NCI-H128 (cell line): Measurements from ENCODE around the gene PPM1D.
"Not testable (repeated sequence)": the region's sequence is repeated elsewhere in the genome, so short reads cannot be mapped to it uniquely, and the experiment has no call there.

Source experiments
- DNase-seq: peaks from one replicate; lab custom pipeline; 2025; ENCODE audit not compliant: unreplicated experiment; lab: John Stamatoyannopoulos, UW

The PPM1D gene

DNA sequence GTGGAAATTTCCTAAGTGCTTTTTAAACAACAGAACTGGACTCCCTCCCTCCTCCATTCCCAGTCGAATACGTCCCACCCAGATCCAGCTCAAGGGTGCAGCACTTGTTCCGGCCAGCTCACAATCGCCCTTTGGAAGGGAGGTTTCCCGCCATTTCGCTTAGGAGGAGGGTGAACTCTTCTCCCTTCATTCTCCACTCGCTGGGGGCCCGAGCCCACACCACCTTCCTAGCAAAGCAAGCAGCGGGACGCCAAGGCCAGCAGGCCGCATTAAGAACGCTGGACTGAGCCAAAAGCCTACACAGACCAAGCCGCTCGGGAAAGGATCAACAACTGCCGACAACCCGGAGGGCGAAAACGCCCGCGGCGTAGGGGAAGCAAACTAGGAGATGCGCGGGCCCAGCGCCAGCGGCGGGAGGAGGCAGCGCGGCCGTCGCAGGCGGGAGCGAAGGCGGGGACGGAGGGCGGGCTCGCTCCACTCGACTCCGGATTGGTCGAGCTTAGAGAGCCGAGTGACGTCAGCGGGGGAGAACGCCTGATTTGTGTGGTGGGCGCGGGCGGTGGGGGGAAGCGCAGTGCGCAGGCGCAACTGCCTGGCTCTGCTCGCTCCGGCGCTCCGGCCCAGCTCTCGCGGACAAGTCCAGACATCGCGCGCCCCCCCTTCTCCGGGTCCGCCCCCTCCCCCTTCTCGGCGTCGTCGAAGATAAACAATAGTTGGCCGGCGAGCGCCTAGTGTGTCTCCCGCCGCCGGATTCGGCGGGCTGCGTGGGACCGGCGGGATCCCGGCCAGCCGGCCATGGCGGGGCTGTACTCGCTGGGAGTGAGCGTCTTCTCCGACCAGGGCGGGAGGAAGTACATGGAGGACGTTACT is at the start of gene PPM1D:
Gene PPM1D (plus strand): TSS at position 574 of the 870 bp plus-strand sequence. CDS start 222 bp downstream, at position 796.
- DNase-seq: peak; percentile 97

DNA sequence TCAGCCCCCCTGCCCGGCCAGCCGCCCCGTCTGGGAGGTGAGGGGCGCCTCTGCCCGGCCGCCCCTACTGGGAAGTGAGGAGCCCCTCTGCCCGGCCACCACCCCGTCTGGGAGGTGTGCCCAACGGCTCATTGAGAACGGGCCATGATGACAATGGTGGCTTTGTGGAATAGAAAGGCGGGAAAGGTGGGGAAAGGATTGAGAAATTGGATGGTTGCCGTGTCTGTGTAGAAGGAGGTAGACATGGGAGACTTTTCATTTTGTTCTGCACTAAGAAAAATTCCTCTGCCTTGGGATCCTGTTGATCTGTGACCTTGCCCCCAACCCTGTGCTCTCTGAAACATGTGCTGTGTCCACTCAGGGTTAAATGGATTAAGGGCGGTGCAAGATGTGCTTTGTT is 47.7 kb upstream of the PPM1D start:
- not testable (repeated sequence) for DNase-seq

DNA sequence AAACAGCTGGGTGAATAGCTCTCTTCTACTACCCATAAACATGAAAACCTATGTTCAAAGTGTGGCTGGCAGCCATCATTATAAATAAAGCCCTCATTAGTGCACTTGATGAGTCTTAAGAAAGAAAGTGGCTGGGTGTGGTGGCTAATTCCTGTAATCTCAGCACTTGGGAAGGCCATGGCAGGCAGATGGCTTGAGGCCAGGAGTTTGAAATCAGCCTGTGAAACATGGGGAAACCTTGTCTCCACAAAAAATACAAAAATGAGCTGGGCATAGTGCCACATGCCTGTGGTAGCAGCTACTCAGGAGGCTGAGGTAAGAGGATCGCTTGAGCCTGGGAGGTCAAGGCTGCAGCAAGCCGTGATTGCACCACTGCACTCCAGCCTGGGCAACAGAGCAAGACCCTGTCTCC is 45.6 kb upstream of the PPM1D start:
- no peak for DNase-seq

DNA sequence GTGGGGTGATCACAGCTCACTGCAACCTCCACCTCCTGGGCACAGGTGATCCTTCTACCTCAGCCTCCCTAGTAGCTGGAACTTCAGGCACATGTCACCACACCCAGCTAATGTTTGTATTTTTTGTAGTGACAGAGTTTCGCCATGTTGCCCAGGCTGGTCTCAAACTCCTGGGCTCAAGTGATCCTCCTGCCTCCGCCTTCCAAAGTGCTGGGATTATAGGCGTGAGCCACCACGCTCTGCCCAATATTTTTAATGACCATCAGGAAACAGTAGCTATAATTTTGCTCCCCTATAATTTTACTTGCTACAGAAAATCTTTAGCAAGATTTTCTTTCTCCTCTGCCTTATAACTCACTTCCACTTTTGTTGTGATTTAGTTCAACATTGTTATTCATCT is 44.2 kb upstream of the PPM1D start:
- no peak for DNase-seq

DNA sequence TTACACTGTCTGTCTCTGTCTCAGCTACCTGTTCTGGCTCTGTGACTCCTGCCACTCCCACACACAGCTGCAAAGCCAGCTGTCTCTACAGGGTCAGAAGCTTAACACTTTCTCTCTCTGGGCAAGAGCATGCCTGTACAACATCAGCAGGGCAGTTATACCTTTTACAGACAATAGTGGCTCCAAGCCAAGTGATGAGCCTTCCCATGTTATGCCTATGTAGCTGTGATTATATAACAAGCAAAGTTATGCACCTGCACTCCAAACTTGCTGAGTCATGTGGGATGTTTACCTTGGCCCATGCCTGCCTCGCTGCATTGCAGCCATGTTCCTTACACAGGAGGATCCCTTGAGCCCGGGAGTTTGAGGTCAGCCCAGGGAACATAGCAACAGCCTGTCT is 42.2 kb upstream of the PPM1D start:
- DNase-seq: no peak

DNA sequence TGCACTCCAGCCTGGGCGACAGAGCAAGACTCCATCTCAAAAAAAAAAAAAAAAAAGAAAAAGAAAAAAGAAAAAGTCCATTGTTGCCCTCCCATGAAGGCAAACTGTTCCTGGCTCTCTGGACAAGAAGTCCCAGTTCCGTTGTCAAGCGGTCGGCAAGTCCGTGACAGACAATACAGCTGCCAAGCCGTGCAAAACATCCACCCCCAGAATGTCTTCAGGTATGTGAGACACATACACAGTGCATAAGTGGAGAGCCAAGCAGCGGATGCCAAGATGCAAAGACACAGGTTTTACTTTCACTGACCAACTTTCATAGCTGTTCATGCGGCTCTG is 40.4 kb upstream of the PPM1D start:
- no peak for DNase-seq

DNA sequence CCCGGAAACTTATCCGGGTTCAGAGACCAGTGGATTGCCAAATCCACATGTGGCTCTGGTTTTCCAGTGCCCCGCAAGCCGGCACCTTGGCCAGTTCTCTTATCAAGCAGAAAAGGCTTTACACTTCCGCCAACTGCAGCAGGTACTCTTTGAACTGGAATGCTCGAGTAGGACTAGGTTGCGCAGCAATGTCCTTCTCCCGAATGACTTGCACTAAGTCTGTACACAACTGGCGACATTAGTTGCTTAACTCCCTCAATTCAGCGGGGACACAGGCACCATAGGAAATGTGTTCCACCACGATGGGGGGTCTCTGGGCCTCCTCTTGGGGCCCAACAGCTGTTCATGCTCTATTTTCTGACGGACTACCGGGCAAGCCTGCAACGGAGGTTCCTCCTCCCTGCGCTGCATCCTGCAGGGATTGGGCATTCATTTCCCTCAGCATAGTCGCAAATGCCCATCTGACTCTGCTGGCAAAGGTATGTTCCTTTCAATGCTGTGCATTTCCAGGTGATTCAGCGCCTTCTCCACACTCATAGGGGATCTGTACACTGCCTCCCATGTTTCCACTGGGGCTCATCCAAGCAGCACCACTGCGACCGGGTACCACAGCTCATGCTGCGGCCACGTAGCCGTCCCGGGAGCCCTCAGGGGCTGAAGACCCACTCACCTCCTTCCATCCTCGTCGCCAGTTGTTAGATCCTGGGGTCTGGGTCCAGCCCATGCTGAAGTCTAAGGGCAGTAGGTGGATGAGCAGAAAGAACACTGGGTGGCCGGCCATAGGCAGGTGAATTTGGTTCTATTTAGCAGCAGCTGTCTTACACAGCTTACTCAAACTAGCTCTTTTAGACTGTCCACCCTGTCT is 39.8 kb upstream of the PPM1D start:
- no peak for DNase-seq

DNA sequence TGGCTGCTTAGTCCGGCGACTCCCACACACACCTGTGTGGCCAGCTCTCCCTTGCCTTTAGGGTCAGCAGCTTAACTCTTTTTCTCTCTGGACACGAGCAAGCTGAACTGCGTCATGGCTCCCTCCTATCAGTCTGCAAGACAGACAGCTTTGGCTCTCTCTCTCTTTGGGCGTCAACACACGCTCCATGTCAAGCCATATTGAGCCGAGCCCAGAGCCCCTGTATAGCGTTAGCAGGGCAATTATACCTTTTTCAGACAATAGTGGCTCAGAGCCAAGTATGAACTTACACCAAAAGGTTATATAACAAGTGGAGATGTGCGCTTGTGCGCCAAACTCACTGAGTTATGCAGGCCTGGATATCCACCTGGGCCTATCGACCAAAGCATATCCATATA is 39.1 kb upstream of the PPM1D start:
- DNase-seq: no peak

DNA sequence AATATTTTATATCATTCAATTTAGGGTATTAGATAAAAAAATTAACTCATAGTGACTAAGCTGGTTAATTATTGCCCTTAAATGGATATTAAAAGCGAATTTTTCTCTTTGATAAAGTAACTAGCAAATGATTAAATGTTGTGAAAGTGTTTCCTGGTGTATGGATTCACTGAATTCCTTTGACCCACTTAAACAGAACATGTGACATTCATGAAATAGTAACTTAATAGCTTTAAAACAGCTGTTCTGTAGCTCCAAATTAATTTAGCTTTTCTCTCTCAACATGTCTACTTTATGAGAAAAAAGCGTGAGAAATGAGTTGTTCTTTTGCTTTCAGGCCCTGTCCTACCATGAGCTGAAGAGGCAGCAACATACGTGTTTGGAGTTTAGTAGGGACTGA is 37.6 kb upstream of the PPM1D start:
- DNase-seq: no peak

DNA sequence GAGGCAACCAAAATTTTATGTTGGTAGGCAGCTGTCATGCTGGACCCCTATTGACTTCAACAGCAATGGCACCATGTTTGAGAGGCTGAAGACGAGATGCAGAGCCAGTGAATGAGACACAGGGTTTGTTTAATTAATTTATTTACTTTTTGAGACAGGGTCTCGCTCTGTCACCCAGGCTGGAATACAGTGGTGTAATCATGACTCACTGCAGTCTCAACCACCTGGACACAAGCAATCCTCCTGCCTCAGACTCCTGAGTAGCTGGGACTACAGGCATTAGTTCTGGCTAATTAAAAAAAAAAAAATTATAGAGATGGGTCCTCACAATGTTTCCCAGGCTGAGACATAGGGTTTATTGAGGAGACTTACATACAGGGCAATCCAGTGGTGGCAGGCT is 36.2 kb upstream of the PPM1D start:
- no peak for DNase-seq

DNA sequence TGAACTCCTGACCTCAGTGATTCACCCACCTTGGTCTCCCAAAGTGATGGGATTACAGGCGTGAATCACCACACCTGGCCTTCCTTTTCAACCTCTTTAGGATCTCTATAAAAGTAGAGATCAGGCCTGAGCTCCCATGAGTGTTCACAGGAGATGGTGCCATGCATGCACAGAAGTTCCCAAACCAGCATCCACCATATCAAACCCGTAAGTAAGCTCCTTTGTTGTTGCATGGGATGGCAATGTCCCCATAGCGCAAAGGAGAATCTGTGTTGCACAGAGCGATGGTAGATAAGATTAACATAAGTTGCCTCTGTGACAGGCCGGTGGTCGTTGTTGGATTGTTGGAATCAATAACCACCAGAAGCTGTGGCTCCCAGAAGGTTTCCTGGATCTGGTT is 34.8 kb upstream of the PPM1D start:
- DNase-seq: no peak

DNA sequence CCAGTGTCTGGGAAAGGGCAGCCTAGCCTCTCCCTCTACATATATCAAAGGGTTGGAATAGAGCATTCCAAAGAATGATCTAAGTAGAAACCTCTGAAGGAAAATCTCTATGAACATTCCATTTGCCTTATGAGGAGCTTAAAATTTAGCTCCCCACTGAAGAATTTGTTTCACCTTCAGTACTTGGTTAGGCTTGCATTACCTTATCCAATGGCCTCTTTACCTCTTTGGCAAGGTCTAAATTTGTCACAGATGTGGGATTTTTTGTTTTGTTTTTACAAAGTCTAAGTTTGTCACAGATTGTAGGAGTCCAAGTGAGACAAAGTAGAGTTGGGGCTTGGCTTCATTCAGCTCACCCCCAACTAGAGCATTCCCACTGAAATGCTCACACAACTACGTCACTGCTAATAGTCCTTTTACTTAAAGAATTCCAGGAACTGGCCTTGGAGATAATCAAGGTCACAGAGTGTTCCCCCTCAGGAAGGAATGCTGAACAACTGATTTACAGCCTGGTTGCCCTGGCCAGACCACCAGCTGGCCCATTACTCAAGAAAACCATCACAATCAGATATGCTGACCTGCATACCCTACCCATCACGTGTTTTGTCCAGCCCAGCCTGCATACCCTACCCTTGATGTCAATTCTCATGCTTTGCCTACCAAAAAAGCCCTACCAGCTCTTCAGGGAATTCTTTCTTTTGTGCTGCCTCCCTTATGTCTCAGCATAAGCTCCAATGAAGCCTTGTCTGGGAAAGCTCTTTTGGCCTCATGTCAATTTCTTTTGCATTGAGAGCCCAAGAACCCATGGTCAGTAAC is 26.5 kb upstream of the PPM1D start:
- DNase-seq: no peak

DNA sequence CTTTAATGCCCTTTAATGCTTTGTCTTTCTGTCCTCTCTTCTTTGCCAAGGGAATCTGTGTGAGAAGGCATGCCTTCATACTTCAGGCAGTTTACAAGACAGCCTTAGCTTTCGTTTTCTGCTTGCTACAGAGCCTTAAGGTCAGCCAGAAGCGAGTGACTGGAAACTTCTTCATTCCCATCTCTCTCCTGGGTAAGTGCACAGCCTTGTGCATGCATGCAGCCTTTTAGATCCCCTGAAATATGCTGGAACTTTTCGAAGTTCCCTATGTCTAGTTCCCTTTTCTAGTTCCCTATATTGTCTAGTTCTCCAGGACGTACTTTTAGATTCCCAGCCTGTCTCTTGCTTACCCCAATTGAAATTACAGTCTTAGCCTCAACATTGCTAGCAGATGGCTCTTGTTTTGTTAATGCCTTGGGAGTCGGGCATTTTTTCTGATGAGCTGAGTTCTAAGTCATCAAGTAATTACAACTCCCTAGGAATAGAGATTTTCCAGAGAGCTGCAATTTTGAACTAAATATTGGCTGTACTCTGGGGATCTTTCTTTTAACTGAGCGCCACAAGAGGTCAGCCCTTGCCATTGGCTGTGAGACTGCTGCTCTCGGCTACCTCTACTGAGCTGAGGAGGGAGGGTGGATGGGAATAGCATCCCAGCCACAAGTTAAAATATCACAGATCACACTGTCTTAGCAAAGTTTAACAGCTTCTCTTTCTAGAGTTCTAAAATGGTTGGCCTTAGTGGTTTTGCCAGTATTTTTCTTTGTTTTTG is 22.7 kb upstream of the PPM1D start:
- no peak for DNase-seq

DNA sequence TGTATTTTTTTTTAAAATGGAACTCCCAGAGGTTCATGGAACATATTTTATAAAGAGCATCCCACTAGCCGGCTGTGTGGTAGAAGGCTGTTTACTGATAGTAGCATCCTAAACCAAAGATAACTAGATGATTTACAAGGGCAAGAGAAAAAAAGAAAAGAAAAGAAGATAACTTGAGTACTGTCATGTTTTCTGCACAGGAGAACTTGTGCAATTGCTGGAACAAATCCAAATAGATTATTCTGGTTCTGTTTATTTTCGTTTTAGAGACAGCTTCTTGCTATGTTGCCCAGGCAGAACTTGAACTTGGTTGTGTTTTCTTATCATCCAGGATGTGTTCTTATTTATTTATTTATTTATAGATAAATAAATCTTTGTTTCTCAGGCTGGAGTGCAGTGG is 20.9 kb upstream of the PPM1D start:
- no peak for DNase-seq

DNA sequence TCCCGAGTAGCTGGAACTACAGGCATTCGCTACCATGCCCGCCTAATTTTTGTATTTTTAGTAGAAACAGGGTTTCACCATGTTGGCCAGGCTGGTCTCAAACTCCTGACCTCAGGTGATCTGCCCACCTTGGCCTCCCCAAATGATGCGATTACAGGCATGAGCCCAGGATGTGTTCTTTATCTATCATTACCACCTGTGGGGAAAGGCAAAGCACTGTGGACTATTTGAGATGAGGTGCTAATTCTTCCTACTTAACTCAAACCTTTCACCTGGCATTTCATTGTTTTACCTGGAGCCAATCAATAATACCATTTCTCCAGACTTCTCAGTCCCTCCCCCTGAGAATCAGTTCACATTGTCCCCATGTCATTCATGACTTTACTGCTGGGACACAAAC is 20.4 kb upstream of the PPM1D start:
- DNase-seq: no peak

DNA sequence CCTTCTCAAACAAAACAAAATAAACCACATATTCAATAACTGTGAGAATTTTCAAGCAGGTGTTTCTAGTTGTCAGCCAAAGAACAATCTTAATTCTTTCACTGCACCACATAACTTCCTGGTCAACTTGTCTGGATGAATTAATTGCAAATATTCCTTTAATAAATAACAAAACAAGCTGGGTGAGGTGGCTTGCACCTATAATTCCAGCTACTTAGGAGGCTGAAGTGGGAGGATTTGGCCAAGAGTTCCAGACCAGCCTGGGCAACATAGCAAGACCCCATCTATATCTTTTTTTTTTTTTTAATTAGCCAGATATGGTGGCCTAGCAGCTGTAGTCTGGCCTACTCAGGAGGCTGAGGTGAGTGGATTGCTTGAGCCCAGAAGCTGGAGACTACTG is 17.0 kb upstream of the PPM1D start:
- DNase-seq: no peak

DNA sequence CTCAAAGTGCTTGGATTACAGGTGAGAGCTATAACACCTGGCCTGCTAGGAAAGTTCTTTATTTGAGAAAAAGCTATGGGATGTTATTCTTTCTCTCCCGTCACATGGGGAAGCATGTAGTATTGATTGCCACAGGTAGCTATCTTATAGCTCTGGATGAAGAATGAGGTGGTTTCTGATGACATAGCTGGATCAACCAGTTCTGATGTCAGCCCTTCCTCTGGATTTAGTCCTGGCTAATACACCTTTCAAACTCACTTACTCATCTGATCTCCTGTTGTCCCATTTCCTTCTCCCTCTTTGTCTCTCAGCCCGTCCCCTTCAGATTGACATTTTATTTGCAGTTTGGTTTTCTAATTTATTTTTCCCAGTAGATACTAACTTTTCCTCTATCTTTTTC is 14.1 kb upstream of the PPM1D start:
- no peak for DNase-seq

DNA sequence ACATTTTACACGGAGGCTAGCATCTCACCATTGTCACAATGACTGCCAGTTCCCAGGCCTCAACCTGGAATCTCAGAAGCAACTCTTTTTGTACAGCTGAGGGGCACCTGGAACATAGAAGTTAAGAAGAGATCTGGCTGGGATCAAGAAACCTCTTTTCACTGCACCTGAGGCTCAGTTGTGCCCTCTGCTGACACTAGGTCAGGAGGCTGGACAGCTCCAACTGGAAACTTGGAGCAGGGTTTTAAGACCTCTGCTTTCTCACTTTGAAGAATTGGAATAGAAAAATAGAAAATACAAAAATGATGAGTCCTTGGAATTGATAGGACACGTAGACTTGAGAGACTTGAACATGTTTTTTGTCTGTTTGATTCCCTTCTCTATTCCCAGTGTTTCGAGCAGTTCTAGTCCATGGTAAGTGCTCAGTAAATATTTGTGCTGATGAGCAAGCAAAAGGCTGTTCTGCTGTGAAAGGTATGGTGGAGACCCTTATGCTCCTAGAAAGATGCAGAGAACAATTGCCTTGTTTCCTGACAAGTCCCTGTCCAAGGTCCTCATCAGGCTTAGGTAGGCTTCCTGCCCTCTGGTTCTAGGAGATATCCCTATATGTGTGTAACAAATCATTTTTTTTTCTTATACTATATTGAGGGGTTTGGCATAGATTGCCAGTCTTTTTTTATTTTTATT is 13.6 kb upstream of the PPM1D start:
- DNase-seq: no peak

DNA sequence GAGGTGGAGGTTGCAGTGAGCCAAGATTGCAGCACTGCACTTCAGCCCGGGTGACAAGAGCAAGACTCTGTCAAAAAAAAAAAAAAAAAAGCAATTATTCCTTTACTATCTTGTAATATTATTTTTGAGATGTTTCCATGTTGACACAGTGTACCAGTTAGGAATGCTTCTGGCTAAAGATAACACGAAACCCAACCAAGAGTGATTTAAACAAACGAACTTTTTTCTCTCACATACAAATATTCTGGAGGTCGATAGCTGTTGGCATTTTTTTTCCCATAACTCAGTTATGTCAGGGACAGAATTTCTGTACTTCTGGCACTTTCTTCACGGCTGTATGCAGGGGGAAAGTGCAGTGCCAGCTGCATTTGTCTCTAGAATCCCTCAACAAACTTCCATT is 9.9 kb upstream of the PPM1D start:
- DNase-seq: no peak

DNA sequence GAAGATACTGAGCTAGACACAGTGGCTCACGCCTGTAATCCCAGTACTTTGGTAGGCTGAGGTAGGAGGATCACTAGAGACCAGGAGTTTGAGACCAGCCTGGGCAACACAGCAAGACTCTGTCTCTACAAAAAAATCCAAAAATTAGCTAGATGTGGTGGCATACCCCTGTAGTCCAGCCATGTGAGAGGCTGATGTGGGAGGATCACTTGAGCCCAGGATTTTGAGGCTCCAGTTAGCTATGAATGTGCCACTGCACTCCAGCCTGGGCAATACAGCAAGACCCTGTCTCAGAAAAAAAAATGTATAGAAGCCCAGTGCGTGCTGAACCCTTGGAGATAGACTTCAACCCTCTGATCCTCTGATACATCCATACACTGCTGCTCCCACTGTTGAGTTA is 7.2 kb upstream of the PPM1D start:
- no peak for DNase-seq
